Fibroblast of pulmonary artery (primary cell): ENCODE measurements around the gene SEMA3A.

Experiments
- DNase-seq: peaks from one replicate; pipeline ENCODE4 v3.0.0-alpha.2; 2010; ENCODE audit warnings: low read depth
- H3K4me3 ChIP-seq: replicated peaks from 2 replicates; pipeline ENCODE4 v1.5.1; 2011; ENCODE audit warnings: low read depth, mild to moderate bottlenecking, control low read depth, low read length, moderate library complexity
- CTCF ChIP-seq: IDR thresholded peaks from 2 replicates; pipeline ENCODE4 v1.5.1; 2011; ENCODE audit warnings: mild to moderate bottlenecking, control low read depth, low read length, inconsistent platforms; ENCODE audit errors: missing control alignments

Gene SEMA3A

GRCh38 chr7:84047085-84047484 lies 147.5 kb downstream of the SEMA3A start:
- no peak overlapping the region for H3K4me3 ChIP-seq
- no peak for TF ChIP-seq CTCF
- DNase-seq, result no peak

- no peak overlapping the region for H3K4me3 ChIP-seq
- no peak for TF ChIP-seq CTCF
- no peak for DNase-seq
These were observed 149.8 kb downstream of the SEMA3A start for GRCh38 chr7:84044834-84045233.

- no peak overlapping the region for H3K4me3 ChIP-seq
- peak; percentile 15 for DNase-seq
- no peak for TF ChIP-seq CTCF
These were observed 150.9 kb downstream of the SEMA3A start for GRCh38 chr7:84043661-84044191.

- TF ChIP-seq CTCF, result no peak
- peak; percentile 33 for DNase-seq
- no peak overlapping the region for H3K4me3 ChIP-seq
These were observed 152.5 kb downstream of the SEMA3A start for GRCh38 chr7:84042110-84042539.

- no peak for DNase-seq
- H3K4me3 ChIP-seq, result no peak overlapping the region
- TF ChIP-seq CTCF, result no peak
These were observed 152.9 kb downstream of the SEMA3A start for GRCh38 chr7:84041649-84042048.

GRCh38 chr7:84040355-84040754 lies 154.2 kb downstream of the SEMA3A start:
- no peak for DNase-seq
- no peak overlapping the region for H3K4me3 ChIP-seq
- TF ChIP-seq CTCF, result no peak

- no peak for TF ChIP-seq CTCF
- no peak overlapping the region for H3K4me3 ChIP-seq
- DNase-seq, result no peak
These were observed 155.2 kb downstream of the SEMA3A start for GRCh38 chr7:84039432-84039831.
